Globus pallidus (tissue), 1 donor: ENCODE data around the gene ZBTB4.
A peak's percentile ranks its signal among the peaks of the same experiment; 100 is the strongest.

Experiments used
- DNase-seq: peaks from one replicate; pipeline ENCODE4 v3.0.0-alpha.2; 2015; ENCODE audit warnings: low spot score

ZBTB4 gene

DNA sequence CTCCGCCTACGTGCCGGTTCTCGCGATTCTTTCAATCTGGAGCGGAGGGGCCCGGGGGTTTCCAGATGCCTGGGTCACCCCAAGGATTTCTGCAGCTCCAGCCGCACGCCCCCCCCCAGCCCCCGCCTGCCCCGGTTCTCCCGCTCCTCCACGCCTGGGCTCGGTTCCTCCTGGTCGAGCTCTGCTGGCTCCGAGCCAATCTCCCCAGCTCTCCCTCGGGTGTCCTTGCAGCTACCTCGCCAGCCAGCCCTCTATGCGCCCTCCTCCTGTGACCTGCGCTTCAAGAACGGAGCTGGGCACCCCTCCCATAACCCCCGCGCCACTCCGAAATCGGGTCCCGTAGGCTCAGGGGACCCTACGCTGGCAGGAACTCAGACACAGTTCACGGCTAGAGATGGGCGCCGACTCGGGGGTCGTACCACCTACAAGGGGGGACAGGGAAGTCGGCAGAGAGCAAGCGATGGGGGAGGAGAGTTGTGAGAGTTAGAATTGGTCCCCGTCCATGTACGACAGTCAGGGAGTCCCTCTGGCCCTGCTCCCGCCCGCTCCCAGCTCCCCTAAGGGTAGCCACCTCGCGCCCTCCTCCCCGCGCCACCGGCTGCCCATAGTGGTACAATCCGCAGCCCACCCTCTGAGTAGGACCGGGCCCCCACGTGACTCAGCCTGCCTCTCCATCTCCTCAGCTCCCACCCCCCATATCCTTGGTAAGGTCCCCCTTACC lies 39.2 kb downstream of the ZBTB4 start:
- DNase-seq, result no peak

DNA sequence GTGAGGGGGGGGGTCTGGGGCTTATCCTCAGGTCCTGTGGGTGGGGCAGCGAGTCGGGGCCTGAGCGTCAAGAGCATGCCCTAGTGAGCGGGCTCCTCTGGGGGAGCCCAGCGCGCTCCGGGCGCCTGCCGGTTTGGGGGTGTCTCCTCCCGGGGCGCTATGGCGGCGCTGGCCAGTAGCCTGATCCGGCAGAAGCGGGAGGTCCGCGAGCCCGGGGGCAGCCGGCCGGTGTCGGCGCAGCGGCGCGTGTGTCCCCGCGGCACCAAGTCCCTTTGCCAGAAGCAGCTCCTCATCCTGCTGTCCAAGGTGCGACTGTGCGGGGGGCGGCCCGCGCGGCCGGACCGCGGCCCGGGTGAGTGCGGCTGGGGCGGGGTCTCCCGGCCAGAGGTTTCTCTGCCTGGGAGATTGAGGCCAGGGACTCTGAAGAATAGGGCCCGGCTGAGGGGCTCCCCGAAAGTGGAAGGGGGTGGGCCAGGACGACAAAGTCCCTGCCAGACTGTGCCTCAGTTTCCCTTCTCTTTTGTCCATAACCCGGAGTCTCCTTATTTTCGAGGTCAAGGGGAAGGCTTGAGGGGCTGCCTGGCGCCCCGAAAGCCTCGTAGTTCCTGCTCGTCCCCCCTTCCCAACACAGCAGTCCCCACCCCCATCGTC lies 39.8 kb downstream of the ZBTB4 start, which contains the start of gene FGF11:
FGF11 (plus strand) TSS at position 51 of the 651 bp plus-strand sequence; CDS start at position 160, 109 bp downstream.
- no peak for DNase-seq

DNA sequence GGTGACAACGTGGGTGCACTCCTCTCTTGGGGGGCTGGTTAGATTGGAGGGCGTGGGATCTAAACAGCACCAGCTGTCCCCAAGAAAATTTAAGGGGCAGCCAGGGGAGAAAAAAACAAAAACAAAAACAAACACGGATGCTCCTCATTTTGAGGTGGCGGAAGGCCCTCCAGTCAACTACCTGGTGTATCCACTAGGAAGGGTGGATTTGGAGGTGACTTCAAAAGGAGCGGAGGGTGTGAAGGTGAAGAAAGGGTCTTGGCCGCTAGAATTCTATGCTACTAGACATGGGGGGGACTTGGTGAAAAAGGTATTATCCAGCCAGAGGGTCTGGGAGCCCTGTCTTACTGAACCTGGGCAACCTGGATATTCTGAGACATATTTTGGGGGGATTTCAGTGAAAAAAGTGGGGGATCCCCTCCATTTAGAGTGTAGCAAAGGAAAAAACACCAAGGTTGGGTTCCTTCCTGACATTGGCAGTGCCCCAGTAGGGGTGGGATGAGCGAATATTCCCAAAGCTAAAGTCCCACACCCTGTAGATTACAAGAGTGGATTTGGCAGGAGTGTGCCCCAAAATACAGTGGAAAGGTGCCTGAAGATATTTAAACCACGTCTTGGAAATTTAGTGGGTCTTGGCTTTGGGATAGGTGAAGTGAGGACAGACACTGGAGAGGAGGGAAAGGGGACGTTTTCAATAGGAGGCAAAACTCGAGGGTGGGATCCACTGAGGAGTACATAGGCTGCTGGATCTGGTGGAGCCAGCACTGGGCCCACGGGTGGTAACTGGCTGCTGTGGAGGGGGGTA lies 40.6 kb downstream of the ZBTB4 start:
- DNase-seq, result no peak

DNA sequence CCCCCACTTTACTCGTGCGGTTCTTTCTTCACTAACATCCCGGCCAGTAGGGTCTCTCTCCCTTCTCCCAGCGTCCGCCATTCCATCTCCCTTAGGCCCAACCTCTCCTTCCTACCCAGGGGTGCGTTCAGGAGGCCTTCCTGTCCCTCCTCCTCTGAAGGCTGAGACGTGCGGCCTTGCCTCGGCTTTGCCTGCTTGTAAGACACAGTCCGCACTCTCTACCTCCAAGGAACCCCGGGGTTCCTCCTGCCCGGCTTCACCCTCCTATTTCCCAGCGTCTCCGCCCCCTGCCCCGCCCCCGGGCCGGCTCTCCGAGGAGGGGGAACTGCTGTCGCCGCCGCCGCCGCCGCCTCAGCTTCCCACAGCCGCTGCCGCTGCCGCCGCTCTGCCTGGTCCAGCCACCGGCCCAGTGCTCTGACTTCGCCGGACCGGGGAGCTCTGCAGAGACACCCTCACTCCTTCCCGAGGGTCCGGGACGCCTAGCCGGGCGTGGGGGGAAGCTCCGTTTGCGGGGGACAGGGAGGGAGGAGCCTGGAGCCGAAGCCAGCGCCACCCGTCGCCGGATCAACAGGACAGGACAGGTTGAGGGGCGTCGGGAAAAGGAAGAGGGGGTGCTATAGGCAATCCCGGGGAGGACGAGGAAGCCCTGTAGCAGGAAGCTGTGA lies 41.3 kb downstream of the ZBTB4 start:
- DNase-seq, result peak; percentile 59

DNA sequence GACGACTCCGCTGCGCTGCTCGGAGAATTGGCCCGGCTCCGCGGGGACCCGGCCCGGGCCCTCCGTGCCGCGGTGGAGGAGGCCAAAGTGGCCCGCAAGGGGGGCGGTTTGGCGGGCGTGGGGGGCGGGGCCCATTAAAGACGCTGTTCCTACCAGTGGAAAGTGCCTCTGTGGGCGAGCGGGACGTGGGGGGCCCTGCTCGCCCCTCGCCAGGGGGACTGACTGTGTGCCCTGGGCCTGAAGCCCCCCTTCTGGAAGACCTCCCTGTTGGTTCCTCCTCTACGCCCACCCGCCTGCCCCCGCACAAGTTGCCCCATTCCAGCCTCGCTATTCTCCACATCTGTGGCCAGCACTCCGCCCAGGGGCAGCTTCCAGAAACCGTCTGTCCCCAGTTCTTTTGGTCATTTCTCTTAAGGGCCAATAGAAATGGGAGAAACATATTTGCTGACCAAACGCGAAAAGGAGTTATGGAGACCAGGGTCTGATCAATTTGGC lies 42.0 kb downstream of the ZBTB4 start:
- no peak for DNase-seq

DNA sequence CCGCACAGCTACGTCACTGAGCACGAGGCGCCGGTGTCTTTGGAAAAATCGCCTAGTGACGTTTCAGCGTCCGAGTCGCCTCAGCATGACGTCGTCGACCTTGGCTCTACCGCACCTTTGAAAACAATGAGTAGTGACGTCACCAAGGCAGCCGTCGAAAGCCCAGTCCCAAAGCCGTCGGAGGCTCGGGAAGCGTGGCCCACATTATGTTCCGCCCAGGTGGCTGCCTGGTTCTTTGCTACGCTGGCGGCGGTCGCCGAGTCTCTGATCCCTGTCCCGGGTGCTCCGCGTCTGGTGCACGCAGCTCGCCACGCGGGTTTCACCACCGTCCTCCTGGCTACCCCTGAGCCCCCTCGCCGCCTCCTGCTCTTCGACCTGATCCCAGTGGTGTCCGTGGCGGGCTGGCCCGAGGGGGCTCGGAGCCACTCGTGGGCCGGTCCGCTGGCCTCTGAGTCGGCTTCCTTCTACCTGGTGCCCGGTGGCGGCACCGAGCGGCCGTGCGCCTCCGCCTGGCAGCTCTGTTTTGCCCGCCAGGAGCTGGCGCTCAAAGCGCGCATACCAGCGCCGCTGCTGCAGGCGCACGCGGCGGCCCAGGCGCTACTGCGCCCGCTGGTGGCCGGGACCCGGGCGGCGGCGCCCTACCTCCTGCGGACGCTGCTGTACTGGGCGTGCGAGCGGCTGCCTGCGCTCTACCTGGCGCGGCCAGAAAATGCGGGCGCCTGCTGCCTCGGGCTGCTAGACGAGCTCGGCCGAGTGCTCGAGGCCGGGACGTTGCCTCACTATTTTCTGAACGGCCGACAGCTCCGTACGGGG lies 42.7 kb downstream of the ZBTB4 start:
- DNase-seq, result peak; percentile 76

DNA sequence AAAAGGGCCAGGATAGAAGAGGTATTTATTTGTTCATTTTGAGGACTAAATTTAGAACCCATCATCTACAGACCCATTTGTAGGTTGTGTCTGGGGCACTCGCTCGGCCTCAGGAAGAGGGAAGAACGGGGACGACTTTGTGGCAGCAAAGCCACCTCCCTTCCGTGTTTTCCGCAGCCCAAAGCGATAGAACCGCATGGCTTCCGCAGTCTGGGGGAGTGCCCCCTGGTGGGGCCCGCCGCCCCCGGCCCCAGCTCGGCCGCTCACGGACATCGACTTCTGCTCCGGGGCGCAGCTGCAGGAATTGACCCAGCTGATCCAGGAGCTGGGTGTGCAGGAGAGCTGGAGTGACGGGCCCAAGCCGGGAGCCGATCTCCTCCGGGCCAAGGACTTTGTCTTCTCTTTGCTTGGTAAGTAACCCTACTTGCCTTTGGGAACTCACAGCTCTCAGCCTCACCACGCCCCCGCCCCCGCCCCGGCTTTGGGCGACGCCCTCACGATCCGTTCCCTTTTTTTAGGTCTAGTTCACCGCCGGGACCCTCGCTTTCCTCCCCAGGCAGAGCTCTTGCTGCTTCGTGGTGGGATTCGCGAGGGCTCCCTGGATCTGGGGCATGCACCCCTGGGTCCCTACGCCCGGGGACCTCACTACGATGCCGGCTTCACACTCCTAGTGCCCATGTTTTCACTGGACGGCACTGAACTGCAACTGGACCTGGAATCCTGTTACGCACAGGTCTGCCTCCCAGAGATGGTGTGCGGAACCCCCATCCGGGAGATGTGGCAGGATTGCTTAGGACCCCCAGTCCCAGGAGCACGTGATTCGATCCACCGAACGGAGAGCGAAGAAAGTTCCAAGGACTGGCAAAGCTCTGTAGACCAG lies 43.5 kb downstream of the ZBTB4 start:
- no peak for DNase-seq

DNA sequence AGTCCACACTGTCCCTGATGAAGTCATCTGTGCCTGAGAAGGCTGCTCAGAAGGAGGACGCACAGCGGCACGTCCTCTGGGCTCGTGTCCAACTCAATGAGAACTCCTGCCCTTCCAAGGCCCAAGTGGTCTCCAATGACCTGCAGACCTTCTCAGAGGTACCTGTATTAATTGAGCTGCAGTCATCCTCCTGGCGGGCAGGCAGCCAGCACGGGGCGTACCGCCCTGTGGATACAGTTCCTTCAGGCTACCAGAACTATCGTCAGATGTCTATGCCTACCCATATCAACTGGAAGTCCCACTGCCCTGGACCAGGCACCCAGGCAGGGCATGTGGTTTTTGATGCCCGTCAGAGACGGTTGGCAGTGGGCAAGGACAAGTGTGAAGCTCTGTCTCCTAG lies 47.1 kb downstream of the ZBTB4 start:
- no peak for DNase-seq

DNA sequence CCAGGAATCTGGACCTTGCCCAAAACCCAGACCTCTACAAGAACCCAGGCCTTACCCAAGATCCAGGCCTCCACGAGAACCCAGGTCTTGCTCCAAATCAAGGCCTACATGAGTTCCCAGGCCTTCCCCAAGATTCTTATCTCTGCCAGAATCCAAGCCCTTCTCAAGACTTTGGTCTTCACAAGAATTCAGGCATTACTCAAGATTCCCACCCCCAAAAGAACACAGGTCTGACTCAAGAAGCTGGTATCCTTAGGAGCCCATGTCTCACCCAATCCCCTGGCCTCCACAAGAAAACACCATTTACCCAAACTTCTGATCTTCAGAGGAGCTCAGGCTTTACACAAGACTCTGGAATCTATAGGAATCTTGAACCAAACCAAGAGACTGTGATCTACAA lies 48.2 kb downstream of the ZBTB4 start:
- no peak for DNase-seq

DNA sequence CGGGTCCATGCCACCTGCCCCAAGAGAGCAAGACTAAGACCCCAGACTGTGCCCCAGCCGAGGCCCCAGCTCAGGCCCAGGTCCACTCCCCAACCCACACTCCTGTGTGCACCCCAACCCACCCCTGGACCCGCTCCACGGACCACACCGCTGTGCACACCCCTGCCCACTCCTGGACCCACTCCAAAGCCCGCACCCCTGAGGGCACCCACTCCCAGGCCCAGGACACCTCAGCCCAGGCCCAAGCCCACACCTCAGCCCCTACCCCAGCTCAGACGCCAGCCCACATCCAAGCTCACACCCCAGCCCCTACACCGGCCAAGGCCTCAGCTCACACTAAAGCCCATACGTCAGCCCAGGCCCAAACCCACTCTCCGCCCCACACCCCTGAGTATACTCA lies 49.7 kb downstream of the ZBTB4 start:
- no peak for DNase-seq

DNA sequence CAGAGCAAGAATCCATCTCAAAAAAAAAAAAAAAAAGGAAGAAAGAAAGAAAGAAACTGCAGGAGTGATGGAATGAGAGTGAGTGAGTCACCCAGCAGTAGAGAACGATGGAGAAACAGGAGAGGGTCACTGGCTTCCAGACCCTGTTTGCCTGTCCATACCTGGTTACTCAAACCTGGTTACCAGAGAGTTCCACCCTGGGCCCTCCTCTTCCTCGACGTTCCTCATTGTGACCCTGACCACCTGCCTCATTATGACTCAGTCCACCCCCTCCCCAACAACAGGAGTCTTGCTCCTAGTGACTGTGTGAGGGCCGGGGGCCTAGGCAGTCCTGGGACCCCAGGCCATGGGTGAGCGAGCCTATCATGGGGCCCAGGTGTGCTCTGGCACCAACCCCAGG lies 50.9 kb downstream of the ZBTB4 start, which contains the start of gene SPEM3:
SPEM3 (plus strand) TSS at position 301 of the 400 bp plus-strand sequence; CDS start at position 347, 46 bp downstream.
- no peak for DNase-seq

DNA sequence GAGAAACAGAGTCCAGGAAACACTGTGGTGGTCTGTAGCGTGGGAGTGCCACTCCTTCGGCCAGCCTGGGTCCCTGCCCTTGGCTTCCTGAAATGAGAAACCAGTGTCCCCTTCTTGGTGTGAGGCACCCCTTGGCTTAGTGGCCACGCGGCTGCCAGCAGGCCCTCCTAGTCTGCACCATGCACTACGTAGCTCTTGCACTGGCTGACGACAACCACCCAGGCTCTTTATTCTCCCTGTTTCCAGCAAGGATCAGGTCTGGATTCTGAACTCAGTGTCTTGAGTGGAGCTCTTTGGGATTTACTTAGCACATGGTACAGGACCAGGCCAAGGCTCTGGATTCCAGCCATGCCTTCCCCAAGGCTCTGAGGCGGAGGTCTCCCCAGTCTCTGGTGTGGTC lies 51.9 kb downstream of the ZBTB4 start:
- no peak for DNase-seq

DNA sequence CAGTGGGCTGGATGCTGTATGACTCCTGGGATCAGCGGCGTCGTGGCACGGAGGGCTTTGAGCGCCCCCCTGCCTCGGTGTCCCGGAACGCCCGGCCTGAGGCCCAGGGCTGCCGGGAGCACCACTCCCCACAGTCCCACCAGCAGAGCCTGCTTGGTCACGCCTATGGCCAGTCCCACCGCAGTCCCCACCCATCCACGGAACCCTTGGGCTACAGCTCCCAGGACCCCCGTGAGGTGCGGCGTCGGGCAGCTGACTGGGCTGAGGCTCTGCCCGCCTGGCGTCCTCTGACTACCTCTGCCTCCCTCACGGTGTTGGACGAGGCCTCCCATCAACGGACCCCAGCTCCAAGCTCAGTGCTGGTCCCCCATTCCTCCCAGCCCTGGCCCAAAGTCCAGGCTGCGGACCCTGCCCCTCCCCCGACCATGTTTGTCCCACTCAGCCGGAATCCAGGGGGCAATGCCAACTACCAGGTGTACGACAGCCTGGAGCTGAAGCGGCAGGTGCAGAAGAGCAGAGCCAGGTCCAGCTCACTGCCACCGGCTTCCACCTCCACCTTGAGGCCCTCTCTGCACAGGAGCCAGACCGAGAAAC lies 52.4 kb downstream of the ZBTB4 start:
- DNase-seq, result no peak

DNA sequence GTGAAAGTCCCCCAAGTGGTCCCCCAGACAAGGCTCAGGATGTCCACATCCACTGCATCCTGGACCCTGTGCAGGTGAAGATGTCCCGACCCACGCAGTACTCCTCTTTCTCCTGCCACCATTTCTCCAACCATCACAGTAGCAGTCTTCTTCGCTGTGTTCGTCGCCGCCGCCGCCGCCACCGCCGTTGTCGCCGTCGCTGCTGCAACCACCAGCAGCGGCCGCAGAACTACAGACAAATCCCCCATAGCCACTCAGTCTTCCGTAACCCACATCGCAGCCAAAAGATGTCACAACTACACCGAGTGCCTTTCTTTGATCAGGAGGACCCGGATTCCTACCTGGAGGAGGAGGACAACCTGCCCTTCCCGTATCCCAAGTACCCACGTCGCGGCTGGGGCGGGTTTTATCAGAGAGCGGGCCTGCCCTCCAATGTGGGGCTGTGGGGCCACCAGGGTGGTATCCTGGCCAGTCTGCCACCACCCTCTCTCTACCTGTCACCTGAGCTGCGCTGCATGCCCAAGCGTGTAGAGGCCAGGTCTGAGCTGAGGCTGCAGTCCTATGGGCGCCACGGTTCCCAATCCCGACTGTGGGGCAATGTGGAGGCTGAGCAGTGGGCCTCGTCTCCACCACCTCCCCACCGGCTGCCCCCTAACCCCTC lies 53.1 kb downstream of the ZBTB4 start:
- no peak for DNase-seq

DNA sequence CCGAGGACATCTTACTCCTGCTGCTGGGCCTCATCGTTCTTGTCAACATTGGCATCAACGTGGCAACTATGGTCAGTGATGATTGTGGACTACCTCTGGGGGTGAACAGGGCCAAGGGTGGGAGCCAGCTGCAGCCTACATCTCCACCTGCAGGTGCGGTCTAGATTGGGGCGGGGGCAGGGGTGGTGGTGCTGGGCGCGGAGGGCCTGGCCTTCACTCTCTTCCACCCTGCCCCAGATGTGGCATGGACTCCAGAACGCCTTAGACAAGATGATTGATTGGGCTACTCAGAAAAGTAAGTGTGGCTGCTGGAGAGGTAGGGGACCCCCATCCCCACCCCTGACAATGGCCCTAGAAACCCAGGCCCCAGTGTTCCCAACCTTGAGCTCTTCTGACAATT lies 53.7 kb downstream of the ZBTB4 start:
- DNase-seq, result no peak

DNA sequence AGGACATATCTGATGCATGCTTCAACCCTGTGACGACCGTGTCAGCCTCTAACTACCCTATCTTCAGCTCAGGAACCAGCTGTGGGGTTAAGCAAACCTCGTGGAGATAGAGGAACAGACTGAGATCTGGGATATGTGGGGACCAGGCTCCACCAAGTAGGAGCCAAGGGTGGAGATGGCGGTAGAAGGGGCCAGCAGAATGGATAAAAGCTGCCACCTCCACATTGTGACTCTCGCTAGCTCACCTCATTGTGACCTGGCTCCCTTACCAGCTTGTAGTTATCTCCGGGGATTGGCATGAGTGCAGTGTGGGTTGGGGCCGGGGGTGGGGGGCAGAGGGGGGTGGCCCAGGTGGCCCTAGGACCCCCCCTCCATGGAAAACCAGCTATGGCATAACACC lies 54.1 kb downstream of the ZBTB4 start, which contains the start of gene SPEM2:
SPEM2 (plus strand) TSS at position 301 of the 400 bp plus-strand sequence; CDS start at position 374, 73 bp downstream.
- DNase-seq, result no peak

DNA sequence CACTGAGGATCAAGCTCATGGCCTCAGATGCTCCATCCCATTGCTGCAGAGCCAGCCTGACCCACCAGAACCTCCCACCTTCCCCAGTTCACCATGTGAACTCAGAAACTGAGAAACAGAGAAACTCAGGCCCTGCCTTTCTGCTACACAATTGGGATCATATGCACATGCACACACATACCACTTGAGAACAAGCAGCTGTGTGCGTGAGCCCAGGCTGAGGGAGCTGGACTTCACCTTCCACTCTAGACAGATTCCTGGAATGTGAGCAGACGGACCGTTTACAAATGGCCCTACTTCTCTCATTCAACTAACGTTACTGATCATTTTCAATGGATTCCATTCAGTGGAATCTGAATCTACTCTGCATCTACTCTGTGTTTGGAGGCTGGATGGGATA lies 55.8 kb downstream of the ZBTB4 start:
- no peak for DNase-seq

DNA sequence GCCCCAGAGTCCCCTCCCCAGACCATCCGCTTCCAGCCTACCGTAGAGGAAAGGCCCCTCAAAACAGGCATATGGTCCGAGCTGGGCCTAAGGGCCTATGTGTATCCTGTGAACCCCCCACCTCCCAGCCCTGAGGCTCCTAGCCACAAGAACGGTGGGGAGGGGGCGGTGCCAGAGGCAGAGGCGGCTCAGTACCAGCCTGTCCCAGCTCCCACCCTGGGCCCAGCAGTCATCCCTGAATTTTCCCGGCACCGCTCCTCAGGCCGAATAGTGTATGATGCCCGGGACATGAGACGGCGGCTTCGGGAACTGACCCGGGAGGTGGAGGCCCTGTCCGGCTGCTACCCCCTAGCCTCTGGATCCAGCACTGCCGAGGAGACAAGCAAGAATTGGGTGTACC lies 58.2 kb downstream of the ZBTB4 start:
- no peak for DNase-seq
